PC-9 (cell line): ENCODE results near the gene NECAB2. TPM values are rescaled to one million over a fixed set of nuclear protein-coding genes. Genes with fewer than 3 reads are reported as not detected.

Source experiments
- BruUV-seq: library from RNA; stranded (reverse); fragments of 400-500 nt; replicated peaks from 2 replicates; lab custom pipeline; 2021; lab: Mats Ljungman, UMichigan
- CTCF ChIA-PET: fragments of 300-600 bp; sonication (Branson Sonifier 250); formaldehyde crosslinking; loops from one replicate; lab custom pipeline; 2022; ENCODE audit warnings: antibody characterized with exemption; lab: Charles Lee
- POLR2A ChIA-PET: fragments of 300-600 bp; sonication (Branson Sonifier 250); formaldehyde crosslinking; loops from one replicate; lab custom pipeline; 2022; ENCODE audit warnings: antibody characterized with exemption; ENCODE audit not compliant: unreplicated experiment; lab: Charles Lee
- DNase-seq, 2 experiments: peaks; one replicate each; pipeline versions ENCODE4 v3.0.0 to v3.0.0-alpha.2; 2015 to 2022; ENCODE audit warnings: mixed read lengths in 1 of 2
- H2AFZ ChIP-seq: fragments of 200-600 bp; sonication (generic); 2 replicates; pipeline ENCODE4 v1.8.1; 2017; ENCODE audit warnings: antibody characterized with exemption
- H3F3A ChIP-seq: fragments of 200-600 bp; sonication (generic); 2 replicates; pipeline ENCODE4 v1.8.1; 2017; ENCODE audit warnings: antibody characterized with exemption, mild to moderate bottlenecking, low read depth; ENCODE audit not compliant: insufficient read depth
- H3K27ac ChIP-seq: fragments of 200-600 bp; sonication (generic); 2 replicates; pipeline ENCODE4 v1.6.1; 2016; ENCODE audit warnings: mixed run types
- H3K27me3 ChIP-seq: fragments of 200-600 bp; sonication (generic); 2 replicates; pipeline ENCODE4 v1.6.1; 2016; ENCODE audit warnings: low read depth, mixed run types; ENCODE audit not compliant: insufficient read depth
- H3K36me3 ChIP-seq: fragments of 200-600 bp; sonication (generic); 2 replicates; pipeline ENCODE4 v1.6.1; 2016; ENCODE audit warnings: low read depth, mixed run types
- H3K4me1 ChIP-seq: fragments of 200-600 bp; sonication (generic); replicated peaks from 2 replicates; pipeline ENCODE4 v1.6.1; 2016; ENCODE audit warnings: mixed run types; ENCODE audit not compliant: insufficient read depth
- H3K4me2 ChIP-seq: fragments of 200-600 bp; sonication (generic); 2 replicates; pipeline ENCODE4 v1.6.1; 2017; ENCODE audit warnings: mixed run types
- H3K4me3 ChIP-seq: fragments of 200-600 bp; sonication (generic); 2 replicates; pipeline ENCODE4 v1.6.1; 2016; ENCODE audit warnings: mixed run types
- H3K79me2 ChIP-seq: fragments of 200-600 bp; sonication (generic); 2 replicates; pipeline ENCODE4 v1.6.1; 2017; ENCODE audit warnings: low read depth, mixed run types
- H3K9me2 ChIP-seq: fragments of 200-600 bp; sonication (generic); 2 replicates; pipeline ENCODE4 v1.8.1; 2017; ENCODE audit warnings: mild to moderate bottlenecking; ENCODE audit not compliant: insufficient read depth
- H3K9me3 ChIP-seq: fragments of 200-600 bp; sonication (generic); 2 replicates; pipeline ENCODE4 v1.8.1; 2016; ENCODE audit warnings: low read depth; ENCODE audit not compliant: insufficient read depth
- H4K20me1 ChIP-seq: fragments of 200-600 bp; sonication (generic); 2 replicates; pipeline ENCODE4 v1.8.1; 2017; ENCODE audit not compliant: insufficient read depth
- CTCF ChIP-seq: fragments of 200-600 bp; sonication (generic); conservative IDR thresholded peaks from 2 replicates; pipeline ENCODE4 v1.6.1; 2017; ENCODE audit warnings: mixed run types, antibody characterized with exemption, mild to moderate bottlenecking, moderate library complexity
- EZH2 ChIP-seq: fragments of 200-600 bp; sonication (generic); IDR thresholded peaks from 2 replicates; pipeline ENCODE4 v1.8.0; 2017; ENCODE audit warnings: antibody characterized with exemption, low read depth
- intact Hi-C: fragments of 100-400 bp; cut with micrococcal nuclease; formaldehyde crosslinking; loops from one replicate; pipeline ENCODE4 v1.10.0; 2022; ENCODE audit not compliant: unreplicated experiment
- total RNA-seq: library from RNA; stranded (reverse); gene quantifications from 2 replicates; pipeline ENCODE4 v1.2.3, GENCODE V29; 2021

NECAB2 gene
- total RNA-seq, 1 experiment from 2014 or later: 0.74 TPM

- Histone ChIP-seq H2AFZ (no peak overlapping the region), H4K20me1 (no peaks in the 10 kb centered on the region), H3K9me2 (no peaks in the 10 kb centered on the region), H3K36me3 (no peaks in the 10 kb centered on the region), H3K4me2 (no peak overlapping the region), H3K9me3 (no peaks in the 10 kb centered on the region), H3K27ac (no peak overlapping the region), H3K27me3 (peaks cover 22% of the 10 kb centered on the region), H3F3A (no peaks in the 10 kb centered on the region; the same call in 1 of the 2 replicates), H3K79me2 (no peaks in the 10 kb centered on the region), H3K4me3 (no peak overlapping the region), H3K4me1 (0 out of 2 replicates have a peak, but pooled peaks cover 3% of the 10 kb centered on the region)
- intact Hi-C loops: no loop called here
- no peak for DNase-seq
- POLR2A ChIA-PET: no interaction called here
- CTCF ChIA-PET: no interaction called here
- no TSS peak for BruUV-seq
- TF ChIP-seq CTCF (no peak), EZH2 (no peak)
Observed at GRCh38 chr16:84009282-84009681, 41.2 kb downstream of the NECAB2 start.

- 0 out of 2 replicates have a peak, but pooled peaks cover 3% of the 10 kb centered on the region for H3K4me1 ChIP-seq
- no peak for TF ChIP-seq EZH2
- no peak for TF ChIP-seq CTCF
- H3K4me2 ChIP-seq: peak overlapping the region; percentile 43; the same call in 1 of the 2 replicates
- ChIA-PET POLR2A (interaction anchor here (0.6 to 1.2 kb wide), 4 partner anchors 29 to 86 kb away, joined by 4 to 31 read pairs (median 6); no protein-coding TSS in a partner anchor), CTCF (interaction anchor here (0.6 to 1.5 kb wide), 8 partner anchors 60 to 1777 kb away, joined by 3 to 11 read pairs (median 5); partner anchors contain the start of genes MLYCD and OSGIN1)
- DNase-seq: peak; percentile 95 to 99
- no peak overlapping the region for H2AFZ ChIP-seq
- no peaks in the 10 kb centered on the region for H4K20me1 ChIP-seq
- no peaks in the 10 kb centered on the region for H3K79me2 ChIP-seq
- intact Hi-C loops: loop anchor here (2.0 kb wide), 1 partner anchor 61 kb away; the partner anchor contains the start of gene OSGIN1
- no peaks in the 10 kb centered on the region for H3K27me3 ChIP-seq
- BruUV-seq: no TSS peak
- no peak overlapping the region for H3K4me3 ChIP-seq
- H3K9me3 ChIP-seq: peaks cover 4% of the 10 kb centered on the region; the same call in 1 of the 2 replicates
- H3K36me3 ChIP-seq: no peaks in the 10 kb centered on the region
- H3K27ac ChIP-seq: no peak overlapping the region
- no peaks in the 10 kb centered on the region for H3K9me2 ChIP-seq
- no peaks in the 10 kb centered on the region; the same call in none of the 2 replicates for H3F3A ChIP-seq
Observed at GRCh38 chr16:84013787-84014569, 45.9 kb downstream of the NECAB2 start.

GRCh38 chr16:84014570-84015327 is 46.7 kb downstream of the NECAB2 start:
- DNase-seq: no peak
- Histone ChIP-seq H3K27me3 (0 out of 2 replicates have a peak, but pooled peaks cover 3% of the 10 kb centered on the region), H3K9me3 (peaks cover 4% of the 10 kb centered on the region; the same call in 1 of the 2 replicates), H2AFZ (no peak overlapping the region), H3K4me3 (no peak overlapping the region), H3K4me1 (0 out of 2 replicates have a peak, but pooled peaks cover 3% of the 10 kb centered on the region), H4K20me1 (no peaks in the 10 kb centered on the region), H3F3A (no peaks in the 10 kb centered on the region; the same call in none of the 2 replicates), H3K36me3 (no peaks in the 10 kb centered on the region), H3K27ac (no peak overlapping the region), H3K9me2 (no peaks in the 10 kb centered on the region), H3K4me2 (peak overlapping the region; percentile 39; the same call in 1 of the 2 replicates), H3K79me2 (no peaks in the 10 kb centered on the region)
- ChIA-PET POLR2A (interaction anchor here (0.6 to 1.2 kb wide), 4 partner anchors 26 to 60 kb away, joined by 5 to 31 read pairs (median 6); no protein-coding TSS in a partner anchor), CTCF (interaction anchor here (0.6 to 1.5 kb wide), 5 partner anchors 61 to 1778 kb away, joined by 3 to 11 read pairs (median 6); partner anchors contain the start of genes MLYCD and OSGIN1)
- no peak for TF ChIP-seq EZH2
- TF ChIP-seq CTCF: 0 out of 2 replicates have a peak, but pooled peaks have one; percentile 18
- intact Hi-C loops: loop anchor here (2.0 kb wide), 1 partner anchor 62 kb away; the partner anchor contains the start of gene OSGIN1
- BruUV-seq: no TSS peak
